IMR-90 (cell line): ENCODE data around the gene KCNQ5.

ENCODE experiments used
- BHLHE40 ChIP-seq: fragments of 150-350 bp; IDR thresholded peaks from 2 replicates; pipeline ENCODE4 v1.6.1; 2016; ENCODE audit warnings: mild to moderate bottlenecking, low read depth, low read length
- CTCF ChIP-seq: conservative IDR thresholded peaks from 2 replicates; pipeline ENCODE4 v1.5.1; 2012; ENCODE audit warnings: mild to moderate bottlenecking, low read depth, low read length, improper control_type of control experiment
- MAFK ChIP-seq: IDR thresholded peaks from 2 replicates; pipeline ENCODE4 v1.6.1; 2012; ENCODE audit warnings: low read depth, low read length, improper control_type of control experiment
- MAZ ChIP-seq: IDR thresholded peaks from 2 replicates; pipeline ENCODE4 v1.6.1; 2012; ENCODE audit warnings: low read depth, mild to moderate bottlenecking, low read length, improper control_type of control experiment, moderate library complexity, borderline replicate concordance
- MXI1 ChIP-seq: IDR thresholded peaks from 2 replicates; pipeline ENCODE4 v1.6.1; 2012; ENCODE audit warnings: low read depth, mild to moderate bottlenecking, low read length, moderate library complexity, borderline replicate concordance
- POLR2A ChIP-seq: IDR thresholded peaks from 2 replicates; pipeline ENCODE4 v1.6.1; 2012; ENCODE audit warnings: mild to moderate bottlenecking, low read depth, low read length
- RAD21 ChIP-seq: IDR thresholded peaks from 2 replicates; pipeline ENCODE4 v1.6.1; 2012; ENCODE audit warnings: low read length, improper control_type of control experiment
- RFX5 ChIP-seq: IDR thresholded peaks from 2 replicates; pipeline ENCODE4 v1.8.0; 2012; ENCODE audit warnings: low read depth, mild to moderate bottlenecking, low read length, moderate library complexity
- SMC3 ChIP-seq: fragments of 150-350 bp; IDR thresholded peaks from 2 replicates; pipeline ENCODE4 v1.6.1; 2016; ENCODE audit warnings: low read depth, mild to moderate bottlenecking, antibody characterized with exemption, low read length, moderate library complexity

DNA sequence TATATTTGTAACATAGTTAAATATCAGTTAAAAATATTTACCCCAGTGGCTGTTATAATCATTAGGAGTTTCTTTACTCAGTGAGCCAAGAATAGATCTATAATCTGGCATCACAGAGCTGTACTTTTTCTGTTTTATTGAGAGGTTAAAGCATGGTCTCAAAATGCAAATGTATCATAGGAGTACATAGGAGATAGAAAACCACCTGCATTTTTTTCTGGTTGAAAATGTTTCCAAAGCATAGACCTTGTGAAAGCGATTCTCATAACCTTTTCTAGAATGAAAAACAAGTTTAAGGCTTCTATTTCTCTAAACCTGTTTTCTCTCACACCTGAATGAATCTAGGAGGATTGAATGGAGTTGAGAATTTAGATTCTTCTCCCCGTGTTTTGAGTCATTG lies 14.4 kb downstream of the KCNQ5 start:
- TF ChIP-seq CTCF, result no peak
- TF ChIP-seq MAZ, result no peak
- no peak for TF ChIP-seq POLR2A
- no peak for TF ChIP-seq RAD21
- no peak for TF ChIP-seq SMC3
- no peak for TF ChIP-seq MAFK
- TF ChIP-seq MXI1, result no peak
- TF ChIP-seq RFX5, result no peak
- no peak for TF ChIP-seq BHLHE40
